NAMALWA (cell line): ENCODE measurements around the gene AP3S2.

ENCODE experiments used
- DNase-seq: peaks from one replicate; pipeline ENCODE4 v3.0.0-alpha.2; 2015; ENCODE audit warnings: low spot score

Gene AP3S2

DNA sequence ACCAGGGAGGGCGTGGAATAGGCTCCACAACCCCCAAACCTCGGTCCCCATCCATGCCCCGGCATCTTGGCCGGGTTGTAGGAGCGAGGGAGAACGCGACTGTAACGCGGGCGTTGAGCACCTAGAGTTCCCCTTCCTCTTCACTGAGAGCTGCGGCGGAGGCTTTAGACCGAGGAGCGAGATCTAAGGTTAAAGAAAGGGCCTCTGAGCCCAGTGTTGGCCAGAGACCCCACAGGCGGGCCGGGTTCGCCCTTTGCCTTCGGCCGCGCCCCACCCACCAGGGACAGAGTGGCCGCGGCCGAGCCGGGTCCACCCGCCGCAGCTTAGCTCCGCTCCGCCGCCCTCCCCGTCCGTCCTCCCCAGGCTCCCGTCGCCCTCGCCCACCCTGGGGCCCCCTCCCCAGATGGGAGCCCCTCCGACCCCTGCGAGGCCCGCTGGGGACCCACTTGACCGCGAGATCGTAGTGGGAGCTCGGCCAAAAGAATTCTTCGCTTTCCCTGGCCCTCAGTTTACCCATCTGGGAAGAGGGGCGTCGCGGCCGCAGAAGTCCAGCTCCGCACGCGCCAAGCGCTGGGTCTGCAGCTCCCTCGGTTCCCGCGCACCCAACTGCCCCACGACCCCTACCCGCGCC is 79.6 kb downstream of the AP3S2 start:
- DNase-seq, result no peak

DNA sequence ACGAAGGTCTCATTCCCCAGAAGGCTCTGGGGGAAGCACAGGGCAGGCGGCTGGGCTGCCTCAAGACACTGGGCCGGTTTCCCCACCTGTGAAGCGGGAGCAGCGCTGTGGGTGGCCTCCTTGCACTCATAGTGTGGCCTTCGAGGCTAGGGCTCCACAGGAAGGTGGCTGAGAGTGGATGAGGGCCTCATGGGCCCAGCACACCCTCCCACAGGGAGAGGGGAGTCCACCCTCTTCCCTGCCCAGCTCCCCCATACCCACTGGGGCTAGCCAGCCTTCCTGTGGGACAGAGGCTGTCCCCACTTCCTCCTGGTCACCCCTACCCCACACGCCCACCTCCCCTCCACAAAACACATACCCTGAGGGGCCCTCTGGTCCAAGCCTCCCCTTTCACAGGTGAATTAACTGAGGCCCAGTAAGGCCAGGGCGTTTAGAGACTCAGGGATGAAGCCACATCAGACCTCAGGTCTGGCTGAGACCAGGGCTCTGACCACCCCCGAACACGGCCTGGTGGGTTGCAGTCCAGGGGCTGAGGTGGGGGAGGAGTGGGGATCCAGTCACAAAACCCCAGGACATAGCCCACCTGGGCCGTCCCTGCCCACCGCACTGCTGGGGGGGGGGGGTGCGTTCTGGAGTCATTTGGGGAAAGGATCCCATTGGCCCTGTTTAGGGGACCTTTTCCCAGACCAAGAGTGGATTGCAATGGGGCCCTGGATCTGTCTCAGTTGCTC is 80.2 kb downstream of the AP3S2 start:
- no peak for DNase-seq

DNA sequence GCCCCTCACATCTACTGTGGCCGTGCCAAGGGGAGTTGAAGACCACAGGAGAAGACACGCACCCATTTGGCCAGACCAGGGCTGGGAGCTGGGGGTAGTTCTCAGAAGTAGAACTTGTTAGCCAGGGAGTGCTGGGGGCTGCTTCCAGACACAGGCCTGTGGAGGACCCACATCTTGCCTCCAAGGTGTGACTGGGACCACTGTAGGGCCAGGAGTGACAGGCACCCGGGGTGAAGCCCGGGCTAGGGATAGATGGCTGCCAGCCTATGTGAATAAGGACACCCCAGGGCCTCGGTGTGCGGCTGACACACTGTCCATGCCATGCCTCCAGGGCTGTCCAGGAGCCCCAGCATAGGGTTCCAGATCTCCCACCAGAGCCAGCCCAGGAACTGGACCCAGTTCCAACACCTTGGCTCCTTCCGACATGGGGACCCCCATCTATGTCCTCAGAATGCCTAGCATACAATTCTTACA is 80.9 kb downstream of the AP3S2 start:
- no peak for DNase-seq

DNA sequence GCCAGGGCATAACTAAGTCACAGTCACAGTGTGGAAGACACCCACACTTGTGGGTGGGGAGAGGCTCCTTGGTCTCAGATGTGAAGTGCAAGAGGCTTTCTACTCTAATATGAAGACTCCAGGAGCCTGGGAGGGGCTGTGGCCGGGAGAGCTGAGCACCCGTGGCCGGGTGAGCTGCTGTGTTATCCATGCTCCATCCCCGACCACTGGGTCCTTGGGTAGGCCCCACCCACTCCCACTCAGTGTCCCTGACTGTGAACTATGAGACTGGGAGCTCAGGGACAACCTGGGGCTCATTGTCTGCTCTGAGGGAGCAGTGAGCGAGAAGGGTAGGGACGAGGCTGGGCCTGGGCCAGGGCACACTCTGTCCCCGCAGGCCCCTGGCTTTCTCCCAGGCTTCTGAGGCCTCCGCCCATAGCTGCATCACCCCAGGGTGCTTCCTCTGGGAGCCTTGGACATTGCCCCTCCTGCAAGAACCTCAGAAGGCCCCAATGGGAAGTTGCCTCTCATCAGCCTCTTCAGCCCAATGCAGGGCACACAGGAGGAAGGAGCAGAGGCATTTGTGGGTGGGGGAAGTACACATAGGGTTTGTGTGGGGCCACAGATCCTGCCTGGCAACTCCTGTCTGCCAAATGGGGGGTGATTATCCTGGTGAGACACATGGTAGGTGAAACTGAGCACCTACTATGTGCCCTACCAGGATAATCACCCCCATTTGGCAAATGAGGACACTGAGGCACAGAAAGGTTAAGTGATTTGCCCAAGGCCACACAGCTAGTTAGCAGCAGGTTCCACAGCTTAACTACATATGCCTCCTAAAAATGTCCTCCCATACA is 81.6 kb downstream of the AP3S2 start:
- DNase-seq, result no peak

DNA sequence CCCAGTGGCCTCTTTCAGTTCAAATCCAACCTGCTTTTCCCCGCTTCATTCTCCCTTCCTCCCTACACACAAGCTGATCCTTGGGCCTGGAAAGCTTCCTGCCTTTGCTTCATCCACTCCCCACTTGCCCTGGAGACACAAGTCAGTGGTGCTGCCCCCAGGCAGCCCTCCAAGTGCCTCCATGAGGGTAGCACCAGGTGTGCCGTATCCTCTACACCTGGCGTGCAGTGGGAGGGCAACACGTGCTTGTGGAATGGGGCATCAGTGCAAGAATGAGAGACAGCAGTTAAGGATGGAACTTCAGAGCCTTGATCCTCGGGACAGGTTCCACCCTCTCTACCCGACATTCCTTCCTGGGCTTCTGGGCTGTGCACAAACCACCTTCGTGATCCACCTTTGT is 83.0 kb downstream of the AP3S2 start:
- no peak for DNase-seq

DNA sequence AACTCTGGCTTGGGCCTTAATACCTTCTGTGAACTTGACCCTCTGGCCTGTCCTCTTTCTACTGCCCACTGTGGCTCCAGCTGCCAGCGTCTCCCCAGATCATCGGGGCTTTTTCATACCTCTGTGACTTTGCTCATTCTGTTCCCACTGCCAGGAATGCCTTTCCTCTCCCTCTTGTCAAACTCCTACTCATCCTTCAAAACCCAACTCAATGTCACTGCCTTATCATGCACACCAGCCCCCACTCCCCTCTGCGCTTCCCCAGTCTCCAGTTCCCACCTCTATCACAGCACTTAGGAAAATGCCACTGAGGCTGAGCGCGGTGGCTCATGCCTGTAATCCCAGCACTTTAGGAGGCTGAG is 84.0 kb downstream of the AP3S2 start:
- DNase-seq, result no peak

DNA sequence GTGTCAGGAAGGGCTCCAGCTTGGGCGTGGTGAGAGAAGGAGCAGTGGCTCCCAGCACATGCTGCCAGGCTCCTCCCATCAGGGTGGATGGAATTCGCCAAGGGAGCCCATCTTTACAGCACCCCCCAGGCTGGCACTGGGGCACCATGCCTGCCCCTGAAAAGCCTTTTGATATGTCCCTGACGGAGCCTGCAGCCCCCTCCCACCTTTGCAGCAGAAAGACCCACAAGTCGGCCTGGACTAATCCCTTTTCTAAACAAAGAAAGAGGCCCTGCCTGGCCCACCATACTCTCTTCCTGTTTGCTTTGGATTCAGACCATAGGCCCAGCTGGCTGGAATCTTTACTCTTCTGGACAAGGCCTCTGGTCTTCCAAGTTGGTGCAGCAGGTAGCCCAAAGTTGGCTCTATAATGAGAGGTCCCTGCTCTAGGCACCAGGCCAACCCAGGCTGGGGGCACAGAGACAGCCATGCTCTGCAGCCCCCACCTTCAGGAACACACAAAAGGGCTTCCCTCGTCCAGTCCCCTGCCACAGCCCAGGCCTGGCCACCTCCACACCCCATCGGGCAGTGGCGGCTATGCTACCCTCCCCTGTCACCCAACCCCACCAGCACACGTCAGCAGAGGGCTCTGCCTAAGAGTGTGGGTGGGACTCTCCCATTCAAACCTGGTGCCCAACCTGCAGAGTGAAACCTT is 84.6 kb downstream of the AP3S2 start:
- DNase-seq, result no peak

DNA sequence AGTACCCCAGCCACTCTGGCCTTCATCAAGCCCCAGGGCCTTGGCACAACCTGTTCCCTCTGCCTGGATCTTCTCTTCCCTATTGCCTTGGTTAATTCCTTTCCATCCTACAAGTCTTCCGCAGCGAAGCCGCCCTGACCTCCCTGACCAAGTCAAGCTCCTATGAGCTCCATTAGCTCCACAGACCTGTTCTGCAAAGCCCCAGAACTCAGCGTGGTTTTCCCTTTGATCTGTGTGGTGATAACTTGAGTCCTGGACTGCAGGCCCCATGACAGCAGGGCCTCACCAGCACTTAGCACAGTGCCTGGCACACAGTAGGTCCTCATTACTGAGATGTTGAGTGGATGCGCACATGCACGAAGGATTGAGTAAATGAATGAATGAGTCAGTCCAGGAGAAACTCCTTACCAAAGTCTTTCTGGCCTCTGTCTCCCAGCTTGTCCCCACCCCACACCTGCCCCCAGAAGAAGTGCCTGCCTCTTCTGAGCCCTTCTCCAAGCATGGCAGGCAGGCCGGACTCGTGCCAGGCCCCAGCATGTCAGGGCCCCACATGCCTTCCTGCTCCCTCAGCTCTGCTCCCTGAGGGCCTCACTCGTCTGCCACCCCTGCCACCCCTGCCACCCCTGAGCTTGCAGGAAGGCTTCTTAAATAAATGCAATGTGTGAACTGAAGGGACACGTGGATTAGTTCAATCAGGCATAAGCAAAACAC is 85.5 kb downstream of the AP3S2 start:
- DNase-seq, result no peak

DNA sequence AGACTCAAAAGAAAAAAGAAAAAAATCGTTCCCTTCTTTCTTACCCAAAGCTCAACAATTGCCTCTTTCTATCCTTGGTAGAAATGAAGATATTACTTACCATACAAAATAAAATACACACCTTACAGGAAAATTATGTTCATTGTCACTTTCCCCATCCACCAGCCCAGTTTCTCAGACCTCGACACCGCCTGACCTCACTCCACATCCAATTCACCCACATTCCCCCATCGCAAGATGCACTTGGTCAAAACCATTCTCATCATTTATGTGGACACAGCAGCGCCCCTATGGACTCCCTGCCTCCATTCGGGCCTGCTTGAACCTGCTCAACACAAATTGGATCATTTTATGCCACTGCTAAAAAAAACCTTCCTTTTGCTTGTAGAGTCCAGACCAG is 86.1 kb downstream of the AP3S2 start:
- DNase-seq, result no peak

DNA sequence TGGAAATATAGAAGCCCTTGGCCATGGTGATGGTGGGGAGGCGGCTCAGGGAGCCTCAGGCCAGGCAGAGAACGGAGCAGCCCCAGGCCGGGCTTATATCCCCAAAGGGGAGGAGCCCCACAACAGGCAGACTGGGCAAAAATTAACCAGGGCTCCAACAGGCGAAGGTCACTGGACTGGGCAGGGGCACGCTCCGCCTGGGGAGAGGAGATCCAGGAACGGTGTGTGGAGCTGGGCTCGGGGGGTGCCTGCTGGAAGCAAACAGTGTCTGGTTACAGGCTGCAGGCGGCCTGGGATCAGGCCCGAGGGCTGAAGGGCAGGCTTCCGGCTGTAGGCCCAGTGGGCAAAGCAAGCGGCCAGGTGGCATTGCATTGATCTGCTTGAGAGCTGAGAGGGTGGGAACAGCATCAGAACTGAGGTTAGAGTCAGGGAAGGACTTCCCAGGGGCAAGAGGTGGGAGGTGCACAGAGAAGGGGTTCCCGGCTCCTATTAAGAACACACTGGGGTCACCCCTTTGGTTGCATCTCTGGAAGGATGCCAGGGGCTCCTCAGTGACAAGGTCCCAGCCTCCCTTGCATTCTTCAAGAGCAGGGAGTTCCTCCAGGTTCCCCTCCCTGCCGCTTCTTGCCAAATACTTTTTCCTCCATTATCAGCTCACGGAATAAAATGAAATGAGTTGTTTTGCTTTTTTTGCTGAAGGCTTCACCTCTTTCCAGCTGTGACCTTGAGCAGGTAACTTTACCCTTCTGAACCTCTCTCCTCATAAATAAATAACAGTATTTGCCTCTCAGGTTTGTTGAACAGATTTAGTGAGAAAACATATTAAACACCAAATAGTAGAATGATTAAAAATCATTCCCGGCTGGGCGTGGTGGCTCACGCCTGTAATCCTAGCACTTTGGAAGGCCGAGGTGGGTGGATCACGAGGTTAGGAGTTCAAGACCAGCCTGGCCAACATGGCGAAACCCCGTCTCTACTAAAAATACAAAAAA is 86.9 kb downstream of the AP3S2 start:
- no peak for DNase-seq

DNA sequence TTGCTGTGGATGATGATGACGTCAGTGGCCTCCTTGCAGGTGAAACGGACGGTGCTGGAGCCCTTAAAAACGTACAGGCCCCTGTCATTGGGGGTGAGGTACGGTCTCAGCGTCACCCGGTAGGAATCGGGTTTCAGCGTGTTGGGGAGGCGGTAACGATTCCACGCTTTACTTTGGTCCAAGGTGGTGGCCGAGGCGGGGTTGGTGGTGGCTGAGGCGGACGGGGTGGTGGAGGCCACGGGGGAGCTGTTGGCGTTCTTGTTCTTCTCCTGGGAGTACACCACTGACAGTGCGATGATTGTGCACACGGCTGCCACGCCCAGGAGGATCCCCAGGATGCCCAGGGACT is 87.6 kb downstream of the AP3S2 start:
- no peak for DNase-seq

DNA sequence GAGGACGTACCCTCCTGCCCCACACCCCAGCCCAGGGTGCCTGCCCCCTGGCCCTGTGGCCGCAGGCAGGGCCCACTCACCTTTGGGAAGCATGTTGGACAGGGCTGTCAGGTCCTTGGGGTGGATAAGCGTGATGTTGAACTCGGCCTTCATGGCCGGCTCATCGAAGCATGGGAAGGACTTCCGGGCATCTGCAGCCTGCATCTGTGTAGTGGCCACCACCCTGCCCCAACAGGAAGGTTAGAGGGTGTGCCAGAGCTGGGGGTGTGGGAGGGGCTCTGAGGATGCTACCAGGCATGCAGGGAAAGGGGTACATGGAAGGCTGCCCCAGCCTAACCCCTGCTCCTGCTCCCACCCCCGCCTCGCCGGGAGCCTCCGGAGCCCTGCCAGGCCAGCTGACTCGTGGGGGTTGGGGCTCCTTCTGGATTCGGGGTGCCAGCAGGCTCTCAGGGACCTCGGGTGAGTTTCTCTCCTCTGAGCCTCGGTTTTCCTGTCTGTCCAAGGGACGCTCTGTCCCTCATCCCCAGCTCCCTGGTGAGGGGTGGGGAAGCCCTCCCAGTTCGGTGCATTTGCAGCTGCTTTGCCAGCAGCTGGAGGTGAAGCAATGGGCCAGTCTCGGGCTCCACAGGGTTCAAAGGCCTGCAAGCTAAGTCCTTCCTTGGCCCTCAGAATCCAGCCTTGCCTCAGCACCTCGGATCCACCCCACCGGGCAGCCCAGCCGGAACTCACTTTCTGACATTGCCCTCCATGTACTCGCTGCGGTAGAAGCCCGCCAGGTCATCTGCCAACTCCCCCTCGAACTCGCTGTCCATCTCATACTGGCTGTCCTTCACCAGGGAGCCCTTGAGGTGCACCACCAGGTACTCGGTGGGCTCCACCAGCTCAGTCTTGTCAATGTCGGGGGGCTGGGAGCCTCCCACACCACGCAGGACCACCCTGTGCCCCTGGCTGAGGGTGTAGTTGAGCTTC is 88.3 kb downstream of the AP3S2 start:
- no peak for DNase-seq

DNA sequence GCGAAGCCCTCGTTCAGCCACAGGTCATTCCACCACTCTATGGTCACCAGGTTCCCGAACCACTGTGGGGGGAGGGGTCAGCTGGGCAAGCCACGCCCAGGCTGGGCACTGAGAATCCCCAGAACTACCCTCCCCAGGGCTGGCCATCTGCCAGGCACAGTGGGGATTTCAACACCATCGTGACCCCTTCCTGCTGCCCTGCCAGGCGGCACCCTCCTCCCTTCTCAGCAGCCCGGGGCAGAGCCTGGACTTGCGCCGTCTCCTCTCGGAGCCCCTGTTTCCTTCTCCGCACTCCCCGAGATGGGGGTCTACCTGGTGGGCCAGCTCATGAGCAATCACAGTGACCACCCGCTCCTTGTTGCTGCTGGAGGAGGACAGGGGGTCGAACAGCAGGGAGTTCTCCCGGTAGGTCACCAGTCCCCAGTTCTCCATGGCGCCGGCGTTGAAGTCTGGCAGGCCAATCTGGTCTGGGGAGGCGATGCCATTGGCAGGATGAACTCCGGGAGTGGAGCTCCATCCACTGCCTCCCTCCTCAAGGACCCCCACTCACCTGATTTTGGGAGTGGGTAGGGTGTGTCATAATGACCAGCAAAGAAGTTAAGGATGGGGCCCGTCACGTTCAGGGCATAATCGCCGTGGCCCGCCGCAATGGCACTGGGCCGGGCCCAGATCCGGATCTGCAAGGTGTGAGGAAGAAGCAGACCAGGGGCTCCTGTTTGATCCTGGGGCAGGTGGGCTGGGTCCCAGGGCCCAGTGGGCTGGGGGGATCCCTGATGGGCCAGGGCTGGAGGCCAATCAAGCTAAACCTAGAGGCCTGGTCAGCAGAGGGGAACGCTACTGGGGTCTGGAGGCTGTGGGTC is 89.6 kb downstream of the AP3S2 start:
- no peak for DNase-seq

DNA sequence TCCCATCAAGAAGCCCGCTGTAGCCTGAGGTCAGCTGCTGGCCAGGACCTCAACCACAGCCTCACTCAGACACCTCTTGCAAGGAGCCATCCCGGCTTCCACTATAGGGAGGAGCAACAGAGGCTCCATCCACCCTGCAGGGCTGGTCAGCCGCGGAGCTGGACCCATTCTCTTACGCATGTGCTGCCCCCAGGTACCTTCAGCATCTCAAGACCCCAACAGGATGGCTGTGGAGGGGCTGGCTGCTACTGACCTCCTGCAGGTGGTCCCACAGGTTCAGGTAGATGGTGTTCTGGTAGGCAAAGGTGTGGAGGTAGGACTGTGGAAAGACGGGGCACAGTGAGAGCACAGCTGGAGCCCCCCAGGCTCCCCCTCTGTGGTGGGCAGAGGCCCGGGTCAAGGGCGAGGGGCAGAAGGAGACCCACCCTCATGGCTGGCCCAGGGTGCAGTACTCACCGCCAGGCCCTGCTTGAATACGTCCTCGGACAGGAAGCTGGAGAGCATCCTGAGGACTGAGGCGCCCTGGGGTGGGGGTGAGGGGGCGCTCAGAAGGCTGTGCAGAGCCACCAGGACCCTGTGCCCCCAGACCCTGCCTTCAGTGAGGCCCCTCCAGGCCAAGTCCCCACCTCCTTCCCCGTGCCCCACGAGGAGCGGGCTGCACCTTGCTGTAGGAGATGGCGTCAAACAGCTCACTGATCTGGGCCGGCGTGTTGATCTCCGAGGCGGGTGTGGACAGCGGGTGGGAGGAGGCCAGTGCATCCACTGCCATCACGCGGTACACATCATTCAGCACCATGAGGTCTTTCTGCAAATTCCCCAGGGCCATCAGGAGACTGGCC is 90.6 kb downstream of the AP3S2 start:
- DNase-seq, result no peak

DNA sequence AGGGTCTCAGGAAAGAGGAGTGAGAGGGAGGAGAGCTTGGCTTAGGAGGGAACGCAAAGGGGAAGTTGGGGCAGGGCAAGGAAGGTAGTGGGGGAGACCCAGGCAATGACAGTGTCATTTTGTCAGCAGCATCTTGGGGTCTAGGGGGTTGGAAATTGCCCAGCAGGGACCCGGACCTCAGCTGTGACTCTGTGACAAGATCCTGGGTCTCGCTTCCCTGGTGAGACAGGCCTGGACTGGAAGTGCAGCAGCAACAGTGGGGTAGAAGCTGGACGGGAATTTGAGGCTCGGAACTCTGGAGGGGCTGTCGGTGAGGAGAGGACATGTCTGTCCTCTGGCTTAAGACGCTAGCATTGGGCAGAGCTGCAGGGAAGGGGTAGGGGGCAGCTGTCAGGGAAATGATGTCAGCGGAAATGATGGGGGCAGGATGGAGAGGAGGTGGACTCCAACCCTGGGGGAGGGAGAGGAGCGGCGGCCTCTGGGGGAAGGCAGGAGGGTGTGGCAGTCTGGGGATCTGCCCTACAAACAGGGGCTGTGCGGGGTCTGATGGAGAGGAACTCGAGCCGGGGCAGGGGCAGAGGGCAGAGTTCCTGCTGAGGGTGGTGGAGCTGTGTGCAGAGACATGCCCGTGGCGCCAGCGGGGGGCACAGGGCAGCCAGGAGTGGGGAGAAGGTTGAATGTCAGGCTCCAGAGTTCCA is 91.4 kb downstream of the AP3S2 start:
- DNase-seq, result no peak

DNA sequence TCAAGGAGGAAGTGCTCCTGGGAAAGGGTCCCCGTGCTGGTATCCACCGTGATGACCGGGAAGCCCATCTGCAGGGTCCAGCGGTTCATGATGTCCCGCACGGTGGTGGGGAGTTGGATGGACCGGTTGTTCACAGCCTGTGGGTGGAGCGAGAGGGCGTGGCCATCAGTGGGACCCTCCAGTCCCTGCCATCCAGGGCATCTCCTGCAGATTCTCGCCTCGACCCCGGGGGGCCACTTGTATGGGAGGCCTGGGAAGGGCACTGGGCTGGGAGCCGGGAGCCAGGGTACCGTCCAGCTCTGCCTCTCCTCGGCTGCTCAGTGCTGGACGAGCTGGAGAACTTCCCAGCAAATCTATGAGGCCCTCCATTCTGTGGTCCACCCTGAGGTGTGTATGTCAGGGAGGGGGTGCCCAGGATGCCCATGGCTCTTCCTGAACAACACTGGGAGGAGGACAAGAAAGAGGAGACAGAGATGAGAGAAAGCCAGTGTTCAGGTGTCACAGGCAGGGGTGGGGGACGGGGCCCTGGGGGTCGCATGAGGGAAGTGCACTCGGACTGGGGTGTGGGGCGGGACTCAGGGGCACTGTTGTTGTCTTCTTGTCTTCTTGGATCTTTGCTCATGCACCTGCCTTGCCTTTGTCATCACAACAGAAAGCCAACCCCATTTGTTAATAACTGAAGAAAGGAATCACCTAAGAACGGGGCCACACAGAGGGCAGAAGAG is 92.2 kb downstream of the AP3S2 start:
- DNase-seq, result no peak
